ENCODE data around the gene CARD9. TPM values are rescaled to one million over a fixed set of nuclear protein-coding genes. Genes with fewer than 3 reads are reported as not detected.

CARD9 gene
- polyA plus RNA-seq, 1 of the 3 experiments (the other 2 are of a cell fraction), result 1.1 TPM

GRCh38 chr9:136343121-136343883, 30.2 kb downstream of the CARD9 start (continued):
- TF ChIP-seq CTCF (IDR thresholded peaks at IDR 0.05), result no peak
- no peak for TF ChIP-seq TAF1 (IDR thresholded peaks at IDR 0.05; ENCODE audit: borderline replicate concordance, low read depth, low read length)
- TF ChIP-seq NFIC (IDR thresholded peaks at IDR 0.05; ENCODE audit: borderline replicate concordance), result no peak
- no peak for TF ChIP-seq FOXM1 (IDR thresholded peaks at IDR 0.05; ENCODE audit: low read depth)

GRCh38 chr9:136342181-136343120, 31.0 kb downstream of the CARD9 start:
- Histone ChIP-seq H3K9me2 (no peaks in the 10 kb centered on the region), H3K36me3 (replicated peaks in 1 of 2; ENCODE audit: control insufficient read depth in 1 of 2, insufficient read depth in 2 of 2, low read length in 1 of 2) (peaks cover 0 to 47% of the 10 kb centered on the region in 2 experiments), H2AFZ (ENCODE audit: low read depth) (no peak overlapping the region), H4K20me1 (ENCODE audit: insufficient read depth) (no peaks in the 10 kb centered on the region), H3K4me2 (no peak overlapping the region), H3K4me1 (ENCODE audit: control insufficient read depth in 1 of 2, insufficient read depth in 2 of 2, low read depth in 1 of 2, low read length in 1 of 2) (peaks cover 0 to 27% of the 10 kb centered on the region in 2 experiments; a peak in 1 of 4 replicates), H3K79me2 (ENCODE audit: insufficient read depth) (no peaks in the 10 kb centered on the region), H3K27me3 (ENCODE audit: insufficient read depth) (no peaks in the 10 kb centered on the region), H3K9me3 (no peaks in the 10 kb centered on the region), H3K9ac (no peak overlapping the region), H3F3A (replicated peaks; ENCODE audit: insufficient read depth) (no peaks in the 10 kb centered on the region), H3K4me3 (ENCODE audit: low read depth in 2 of 2, low read length in 1 of 2) (no peak overlapping the region), H3K27ac (ENCODE audit: low read depth in 2 of 2, low read length in 1 of 2) (no peak overlapping the region; a peak in 1 of 4 replicates)
- ChIA-PET CTCF (interaction anchor here (1.0 to 2.3 kb wide), 2 partner anchors 21 to 58 kb away, joined by 4 to 11 read pairs; partner anchors contain the start of gene DNLZ), POLR2A (interaction anchor here (0.6 kb wide), 1 partner anchor 20 kb away, joined by 3 read pairs; no protein-coding TSS in a partner anchor)
- peak; percentile 87 for DNase-seq
- TF ChIP-seq MXI1 (IDR thresholded peaks at IDR 0.05; ENCODE audit: low read depth, low read length) (no peak), NRF1 (IDR thresholded peaks at IDR 0.05; ENCODE audit: low read depth, low read length) (no peak), CTCF (IDR thresholded peaks at IDR 0.05) (no peak), EZH2phosphoT487 (IDR thresholded peaks at IDR 0.05; ENCODE audit: borderline replicate concordance, low read depth) (no peak), ELF1 (IDR thresholded peaks at IDR 0.05) (no peak), TEAD4 (IDR thresholded peaks at IDR 0.05; ENCODE audit: borderline replicate concordance, insufficient read depth) (no peak)
- 86% methylated on average over 28 of the region's 60 CpGs for WGBS (ENCODE audit: low lambda C conversion rate)

All from SK-N-SH (cell line).